Lung (tissue), 16 donors: ENCODE data around the gene SSR2. TPM values are rescaled to one million over a fixed set of nuclear protein-coding genes. Genes with fewer than 3 reads are reported as not detected.

Experiments used
- ATAC-seq: fragments of 200-7000 bp; cut with Tn5 transposase; one replicate; pipeline ENCODE4 v1.9.1; 2020; ENCODE audit warnings: moderate number of reproducible peaks; ENCODE audit not compliant: insufficient read depth, low FRiP score
- DNase-seq, 3 donors: peaks; one replicate each; pipeline ENCODE4 v3.0.0-alpha.2; 2013 to 2017
- H3K27ac ChIP-seq, 2 donors: one replicate each; pipeline ENCODE4 v1.5.1; 2013; ENCODE audit warnings: mild to moderate bottlenecking in 2 of 2, moderate library complexity in 2 of 2, control low read depth in 1 of 2, inconsistent platforms in 1 of 2, low read depth in 1 of 2, low read length in 1 of 2
- H3K27me3 ChIP-seq, 3 donors: one replicate each; pipeline ENCODE4 v1.5.1; 2013; ENCODE audit warnings: low read length in 2 of 3; ENCODE audit not compliant: control insufficient read depth in 3 of 3, insufficient read depth in 3 of 3
- H3K36me3 ChIP-seq, 4 donors: one replicate each; pipeline ENCODE4 v1.5.1; 2013; ENCODE audit warnings: low read length in 4 of 4, mild to moderate bottlenecking in 1 of 4, moderate library complexity in 1 of 4; ENCODE audit not compliant: control insufficient read depth in 4 of 4, insufficient read depth in 4 of 4
- H3K4me1 ChIP-seq, 5 donors: one replicate each; pipeline ENCODE4 v1.5.1; 2013; ENCODE audit warnings: low read length in 5 of 5, mild to moderate bottlenecking in 2 of 5, moderate library complexity in 1 of 5; ENCODE audit not compliant: control insufficient read depth in 5 of 5, insufficient read depth in 5 of 5
- H3K4me3 ChIP-seq: one replicate; pipeline ENCODE4 v1.5.1; 2013; ENCODE audit warnings: mild to moderate bottlenecking, control low read depth, moderate library complexity
- H3K9ac ChIP-seq, 2 donors: one replicate each; pipeline ENCODE4 v1.5.1; 2013; ENCODE audit warnings: low read length in 2 of 2, control low read depth in 1 of 2; ENCODE audit not compliant: insufficient read depth in 1 of 2
- H3K9me3 ChIP-seq, 4 donors: one replicate each; pipeline ENCODE4 v1.5.1; 2013; ENCODE audit warnings: low read length in 3 of 4, mild to moderate bottlenecking in 1 of 4, moderate library complexity in 1 of 4; ENCODE audit not compliant: control insufficient read depth in 4 of 4, insufficient read depth in 3 of 4
- WGBS, 2 donors: extraction: QIAGEN DNeasy Blood & Tissue Kit; methylation state at CpG; one replicate each; pipeline ENCODE4 v1.1.7; 2013; 5-methylcytosine and 5-hydroxymethylcytosine counted together
- long read RNA-seq, 5 donors: transcript quantifications; one replicate each; lab custom pipeline, GENCODE V29; 2026
- polyA plus RNA-seq, 2 donors: library from polyadenylated mRNA; stranded (reverse); fragments of 200-250 nt; gene quantifications; one replicate each; pipeline ENCODE4 v1.2.1, GENCODE V29; 2013
- total RNA-seq, 2 donors: library from RNA; depleted of rRNA in 1 of 2; stranded (reverse); fragments of >200 nt in 1 of 2; gene quantifications; one replicate each; pipeline ENCODE4 v1.2.1, GENCODE V29; 2014 to 2021
- TF ChIP-seq, protein P1 (sequence below): IDR thresholded peaks from 2 replicates; pipeline ENCODE4 v1.5.1; 2012; ENCODE audit warnings: mild to moderate bottlenecking; ENCODE audit errors: control extremely low read depth, extremely low read depth
- donor health status: control.
- donor health status: control.
- donor health status: Bipolar disorder and iron deficiency.
- donor health status: healthy.
- donor health status: DM: yes; HTN: yes; CAD: no.

The SSR2 gene
- 100 to 1,000 TPM; 281 to 289 TPM for total RNA-seq
- polyA plus RNA-seq: 100 to 1,000 TPM; 294 to 467 TPM
- long read RNA-seq, donor 1, full-length matches to known transcripts: 313 of 403 reads
- long read RNA-seq, donor 1, partial matches to known transcripts: 83 of 403 reads
- long read RNA-seq, donor 1, other reads (novel, unspliced or antisense): 7 of 403 reads
- long read RNA-seq, donor 2, full-length matches to known transcripts: 137 of 162 reads
- long read RNA-seq, donor 2, partial matches to known transcripts: 25 of 162 reads
- long read RNA-seq, donor 2, other reads (novel, unspliced or antisense): 0 of 162 reads
- long read RNA-seq, donor 3, full-length matches to known transcripts: 177 of 221 reads
- long read RNA-seq, donor 3, partial matches to known transcripts: 44 of 221 reads
- long read RNA-seq, donor 3, other reads (novel, unspliced or antisense): 0 of 221 reads
- long read RNA-seq, donor 4, full-length matches to known transcripts: 136 of 173 reads
- long read RNA-seq, donor 4, partial matches to known transcripts: 37 of 173 reads
- long read RNA-seq, donor 4, other reads (novel, unspliced or antisense): 0 of 173 reads
- long read RNA-seq, donor 5, full-length matches to known transcripts: 326 of 416 reads
- long read RNA-seq, donor 5, partial matches to known transcripts: 90 of 416 reads
- long read RNA-seq, donor 5, other reads (novel, unspliced or antisense): 0 of 416 reads

GRCh38 chr1:156020293-156021092, at the start of gene SSR2:
Gene SSR2, minus strand, starts transcription at chr1:156020951. Its CDS starts 784 bp downstream, at chr1:156020167.
- TF ChIP-seq, protein P1, sequence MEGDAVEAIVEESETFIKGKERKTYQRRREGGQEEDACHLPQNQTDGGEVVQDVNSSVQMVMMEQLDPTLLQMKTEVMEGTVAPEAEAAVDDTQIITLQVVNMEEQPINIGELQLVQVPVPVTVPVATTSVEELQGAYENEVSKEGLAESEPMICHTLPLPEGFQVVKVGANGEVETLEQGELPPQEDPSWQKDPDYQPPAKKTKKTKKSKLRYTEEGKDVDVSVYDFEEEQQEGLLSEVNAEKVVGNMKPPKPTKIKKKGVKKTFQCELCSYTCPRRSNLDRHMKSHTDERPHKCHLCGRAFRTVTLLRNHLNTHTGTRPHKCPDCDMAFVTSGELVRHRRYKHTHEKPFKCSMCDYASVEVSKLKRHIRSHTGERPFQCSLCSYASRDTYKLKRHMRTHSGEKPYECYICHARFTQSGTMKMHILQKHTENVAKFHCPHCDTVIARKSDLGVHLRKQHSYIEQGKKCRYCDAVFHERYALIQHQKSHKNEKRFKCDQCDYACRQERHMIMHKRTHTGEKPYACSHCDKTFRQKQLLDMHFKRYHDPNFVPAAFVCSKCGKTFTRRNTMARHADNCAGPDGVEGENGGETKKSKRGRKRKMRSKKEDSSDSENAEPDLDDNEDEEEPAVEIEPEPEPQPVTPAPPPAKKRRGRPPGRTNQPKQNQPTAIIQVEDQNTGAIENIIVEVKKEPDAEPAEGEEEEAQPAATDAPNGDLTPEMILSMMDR: no peak
- H3K27ac ChIP-seq: peak within 1 kb of the TSS; percentile 87
- H3K9me3 ChIP-seq: no peaks in the 10 kb centered on the region
- no peaks in the 10 kb centered on the region for H3K27me3 ChIP-seq
- peak; percentile 90 to 97 (median 95) for DNase-seq
- H3K4me3 ChIP-seq: peak within 1 kb of the TSS; percentile 80
- 0% methylated on average over 45 of the region's 45 CpGs for WGBS, 2 donors
- H3K36me3 ChIP-seq: peaks cover 2 to 25% (median 6%) of the 10 kb centered on the region in 4 donors
- H3K9ac ChIP-seq: peak within 1 kb of the TSS; percentile 41 to 93
- peaks cover 0 to 10% (median 6%) of the 10 kb centered on the region in 5 donors for H3K4me1 ChIP-seq
- peak; percentile 98 for ATAC-seq

- H3K9ac ChIP-seq: no peak overlapping the region
- no peaks in the 10 kb centered on the region for H3K9me3 ChIP-seq
- TF ChIP-seq, protein P1: no peak
- peaks cover 0 to 4% (median under 1%) of the 10 kb centered on the region in 4 donors for H3K36me3 ChIP-seq
- H3K4me1 ChIP-seq: peaks cover 0 to 25% (median 5%) of the 10 kb centered on the region in 5 donors
- no peak overlapping the region for H3K27ac ChIP-seq
- WGBS, 2 donors: 53 to 55% methylated on average over 4 of the region's 4 CpGs
- no peak overlapping the region for H3K4me3 ChIP-seq
- ATAC-seq (no peak), DNase-seq (no peak)
- no peaks in the 10 kb centered on the region for H3K27me3 ChIP-seq
Observed at GRCh38 chr1:156070548-156070947, 49.8 kb upstream of the SSR2 start.

DNA sequence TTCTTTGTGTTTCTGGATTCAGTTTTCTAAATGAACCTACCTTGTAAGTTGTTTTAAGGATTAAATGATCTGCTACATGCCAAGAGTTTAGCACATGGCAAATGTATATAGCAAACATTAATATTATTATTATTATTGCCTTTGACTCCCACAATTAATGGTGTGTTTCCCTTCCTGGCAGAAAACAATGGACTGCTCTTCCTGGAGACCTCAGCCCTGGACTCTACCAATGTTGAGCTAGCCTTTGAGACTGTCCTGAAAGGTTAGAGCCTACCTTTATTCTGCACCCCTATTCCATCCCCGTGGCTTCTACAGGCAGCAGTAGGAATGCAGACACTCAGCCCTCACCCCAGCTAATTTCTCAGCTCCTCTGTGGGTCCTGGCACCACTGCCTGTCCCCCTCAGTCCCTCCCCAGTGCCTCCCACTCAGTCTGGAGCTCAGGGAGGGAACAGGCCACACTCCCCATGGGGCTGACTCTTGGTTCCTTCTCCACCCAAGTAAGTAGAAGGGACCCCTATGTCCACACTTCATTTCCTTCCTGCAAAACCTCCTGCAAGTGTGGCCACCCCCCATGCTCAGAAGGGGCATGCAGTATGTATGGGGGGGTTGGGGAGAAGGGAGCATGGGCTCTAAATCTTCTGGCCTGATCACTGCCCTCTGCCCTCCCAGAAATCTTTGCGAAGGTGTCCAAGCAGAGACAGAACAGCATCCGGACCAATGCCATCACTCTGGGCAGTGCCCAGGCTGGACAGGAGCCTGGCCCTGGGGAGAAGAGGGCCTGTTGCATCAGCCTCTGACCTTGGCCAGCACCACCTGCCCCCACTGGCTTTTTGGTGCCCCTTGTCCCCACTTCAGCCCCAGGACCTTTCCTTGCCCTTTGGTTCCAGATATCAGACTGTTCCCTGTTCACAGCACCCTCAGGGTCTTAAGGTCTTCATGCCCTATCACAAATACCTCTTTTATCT, 49.0 kb upstream of the SSR2 start:
- DNase-seq: no peak
- TF ChIP-seq, protein P1: no peak
- no peaks in the 10 kb centered on the region for H3K27me3 ChIP-seq
- ATAC-seq: no peak
- H3K27ac ChIP-seq: no peak overlapping the region
- no peak overlapping the region for H3K9ac ChIP-seq
- peaks cover 0 to 2% (median 0%) of the 10 kb centered on the region in 4 donors for H3K36me3 ChIP-seq
- peaks cover 0 to 17% (median 5%) of the 10 kb centered on the region in 5 donors for H3K4me1 ChIP-seq
- WGBS, 2 donors: 64 to 82% methylated on average over 2 to 3 of the region's 3 CpGs
- H3K9me3 ChIP-seq: no peaks in the 10 kb centered on the region
- no peak overlapping the region for H3K4me3 ChIP-seq
